IMR-90 (cell line): Measurements from ENCODE around the gene FAM83G. TPM values are rescaled to one million over a fixed set of nuclear protein-coding genes. Genes with fewer than 3 reads are reported as not detected.
A peak's percentile ranks its signal among the peaks of the same experiment; 100 is the strongest.

Experiments used
- ATAC-seq: fragments of 200-7000 bp; cut with Tn5 transposase; 2 replicates; pipeline ENCODE4 v1.9.1; 2020; ENCODE audit warnings: low read depth, mild to moderate bottlenecking, moderate library complexity
- BruUV-seq: library from RNA; stranded (reverse); fragments of 400-500 nt; replicated peaks from 2 replicates; lab custom pipeline; 2021; lab: Mats Ljungman, UMichigan
- CTCF ChIA-PET: fragments of 300-600 bp; formaldehyde crosslinking; extraction: SDS; loops from one replicate; lab custom pipeline; 2021; ENCODE audit warnings: antibody characterized with exemption; lab: Yijun Ruan, JAX
- POLR2A ChIA-PET: fragments of 300-600 bp; sonication (Branson Sonifier 250); formaldehyde crosslinking; loops from one replicate; lab custom pipeline; 2022; ENCODE audit warnings: antibody characterized with exemption; ENCODE audit not compliant: unreplicated experiment; lab: Charles Lee
- DNase-seq: peaks from one replicate; pipeline ENCODE4 v3.0.0; 2013
- H2AFZ ChIP-seq: replicated peaks from 2 replicates; pipeline ENCODE3; 2013; ENCODE audit warnings: low read length, mild to moderate bottlenecking; ENCODE audit not compliant: poor library complexity
- H2AK5ac ChIP-seq: 2 replicates; pipeline ENCODE4 v1.6.1; 2013; ENCODE audit warnings: low read depth, low read length, inconsistent platforms
- H2AK9ac ChIP-seq: replicated peaks from 2 replicates; pipeline ENCODE3; 2013; ENCODE audit warnings: mild to moderate bottlenecking, low read depth, low read length, moderate library complexity; ENCODE audit not compliant: poor library complexity
- H2BK120ac ChIP-seq: 2 replicates; pipeline ENCODE4 v1.6.1; 2013; ENCODE audit warnings: low read depth, low read length, inconsistent platforms
- H2BK15ac ChIP-seq: 3 replicates; pipeline ENCODE4 v1.6.1; 2013; ENCODE audit warnings: low read depth, low read length, inconsistent platforms
- H2BK20ac ChIP-seq: 2 replicates; pipeline ENCODE4 v1.6.1; 2013; ENCODE audit warnings: low read depth, mild to moderate bottlenecking, inconsistent platforms, low read length, moderate library complexity
- H2BK5ac ChIP-seq: 2 replicates; pipeline ENCODE4 v1.6.1; 2013; ENCODE audit warnings: mild to moderate bottlenecking, low read depth, low read length, inconsistent platforms; ENCODE audit not compliant: poor library complexity, severe bottlenecking
- H3K14ac ChIP-seq: replicated peaks from 2 replicates; pipeline ENCODE4 v1.6.1; 2013; ENCODE audit warnings: low read depth, low read length, inconsistent platforms
- H3K18ac ChIP-seq: 2 replicates; pipeline ENCODE4 v1.6.1; 2013; ENCODE audit warnings: low read depth, low read length, control low read depth
- H3K23ac ChIP-seq: 2 replicates; pipeline ENCODE4 v1.6.1; 2013; ENCODE audit warnings: low read depth, low read length, inconsistent platforms
- H3K27ac ChIP-seq: 2 replicates; pipeline ENCODE4 v1.5.1; 2013; ENCODE audit warnings: mild to moderate bottlenecking, control low read depth, low read length; ENCODE audit not compliant: insufficient read depth
- H3K27me3 ChIP-seq: 2 replicates; pipeline ENCODE4 v1.6.1; 2013; ENCODE audit warnings: low read length; ENCODE audit not compliant: control insufficient read depth, insufficient read depth
- H3K36me3 ChIP-seq: 2 replicates; pipeline ENCODE4 v1.6.1; 2013; ENCODE audit warnings: low read length, mixed read lengths; ENCODE audit not compliant: control insufficient read depth, insufficient read depth
- H3K4ac ChIP-seq: 2 replicates; pipeline ENCODE4 v1.6.1; 2013; ENCODE audit warnings: low read depth, low read length, inconsistent platforms
- H3K4me1 ChIP-seq: 2 replicates; pipeline ENCODE4 v1.6.1; 2013; ENCODE audit warnings: low read length, mixed read lengths; ENCODE audit not compliant: control insufficient read depth, insufficient read depth
- H3K4me2 ChIP-seq: 2 replicates; pipeline ENCODE4 v1.6.1; 2013; ENCODE audit warnings: low read depth, mild to moderate bottlenecking, control low read depth, low read length, moderate library complexity
- H3K4me3 ChIP-seq: 2 replicates; pipeline ENCODE4 v1.5.1; 2013; ENCODE audit warnings: low read depth, mild to moderate bottlenecking, control low read depth, low read length, moderate library complexity; ENCODE audit not compliant: insufficient read depth
- H3K56ac ChIP-seq: 2 replicates; pipeline ENCODE4 v1.6.1; 2013; ENCODE audit warnings: low read length, inconsistent platforms; ENCODE audit not compliant: insufficient read depth; ENCODE audit errors: extremely low read depth
- H3K79me1 ChIP-seq, 2 experiments: 2 replicates each; pipeline ENCODE4 v1.6.1; 2013; ENCODE audit warnings: low read length in 2 of 2, inconsistent platforms in 1 of 2, low read depth in 1 of 2
- H3K9ac ChIP-seq: 2 replicates; pipeline ENCODE4 v1.6.1; 2013; ENCODE audit warnings: low read depth, low read length, control low read depth
- H3K9me1 ChIP-seq: 2 replicates; pipeline ENCODE4 v1.6.1; 2013; ENCODE audit warnings: low read length, inconsistent platforms; ENCODE audit not compliant: insufficient read depth
- H3K9me3 ChIP-seq: 2 replicates; pipeline ENCODE4 v1.6.1; 2013; ENCODE audit warnings: low read length; ENCODE audit not compliant: control insufficient read depth, insufficient read depth
- H4K20me1 ChIP-seq: 2 replicates; pipeline ENCODE4 v1.6.1; 2013; ENCODE audit warnings: low read length, inconsistent platforms; ENCODE audit not compliant: insufficient read depth
- H4K5ac ChIP-seq: 2 replicates; pipeline ENCODE4 v1.6.1; 2013; ENCODE audit warnings: mild to moderate bottlenecking, low read depth, low read length, control low read depth
- H4K8ac ChIP-seq, 2 experiments: 2 replicates each; pipeline ENCODE4 v1.6.1; 2013; ENCODE audit warnings: low read depth in 2 of 2, low read length in 2 of 2, control low read depth in 1 of 2, inconsistent platforms in 1 of 2
- H4K91ac ChIP-seq: 2 replicates; pipeline ENCODE4 v1.6.1; 2013; ENCODE audit warnings: low read depth, low read length, inconsistent platforms; ENCODE audit not compliant: insufficient read depth
- BHLHE40 ChIP-seq: fragments of 150-350 bp; IDR thresholded peaks from 2 replicates; pipeline ENCODE4 v1.6.1; 2016; ENCODE audit warnings: mild to moderate bottlenecking, low read depth, low read length
- CHD1 ChIP-seq: IDR thresholded peaks from 2 replicates; pipeline ENCODE4 v1.6.1; 2012; ENCODE audit warnings: low read depth, low read length, improper control_type of control experiment
- POLR2A ChIP-seq: IDR thresholded peaks from 2 replicates; pipeline ENCODE4 v1.6.1; 2012; ENCODE audit warnings: mild to moderate bottlenecking, low read depth, low read length
- WGBS, 2 experiments: methylation state at CpG; one replicate each; pipeline versions ENCODE4 v1.1.5 to v1.1.7; 2013; ENCODE audit warnings: missing lambda C conversion rate in 2 of 2; ENCODE audit not compliant: insufficient read length in 1 of 2; ENCODE audit errors: extremely low coverage in 2 of 2; 5-methylcytosine and 5-hydroxymethylcytosine counted together
- dilution Hi-C: fragments of 300-500 bp; cut with HindIII; formaldehyde crosslinking; loops from one replicate; pipeline ENCODE4 v1.14.3; 2018; ENCODE audit warnings: low sequenced_read_pairs; ENCODE audit not compliant: unreplicated experiment
- in situ Hi-C: fragments of 300-500 bp; cut with MboI; formaldehyde crosslinking; loops from 3 replicates; pipeline ENCODE4 v1.14.3; 2019; ENCODE audit warnings: low sequenced_read_pairs, inconsistent platforms, mixed read lengths
- intact Hi-C: fragments of 100-400 bp; cut with micrococcal nuclease; formaldehyde crosslinking; loops from 2 replicates; pipeline ENCODE4 v1.10.0; 2022
- polyA plus RNA-seq, 3 experiments: library from polyadenylated mRNA; depleted of rRNA; stranded (reverse); fragments of >200 nt; gene quantifications; 2 replicates each; pipeline ENCODE4 v1.2.3, GENCODE V29; 2012; ENCODE audit warnings: low replicate concordance in 1 of 3
- total RNA-seq: library from RNA; depleted of rRNA; stranded (reverse); fragments of >200 nt; gene quantifications from 2 replicates; pipeline ENCODE4 v1.2.3, GENCODE V29; 2012

FAM83G gene
- total and polyA plus RNA-seq, 2 of the 4 experiments (the other 2 are of a cell fraction) = 9.5 to 12.6 TPM

GRCh38 chr17:19017804-19018599, 13.4 kb upstream of the FAM83G start:
- H3K4ac ChIP-seq = no peak overlapping the region
- intact Hi-C loops (no loop called here), in situ Hi-C loops (no loop called here), dilution Hi-C loops (no loop called here)
- H3K9me1 ChIP-seq = no peaks in the 10 kb centered on the region; the same call in 1 of the 2 replicates
- H3K9me3 ChIP-seq = no peaks in the 10 kb centered on the region
- H4K8ac ChIP-seq = no peak overlapping the region
- no peak overlapping the region for H3K27ac ChIP-seq
- no peak overlapping the region for H2BK20ac ChIP-seq
- no peak overlapping the region for H4K5ac ChIP-seq
- no peak overlapping the region for H3K23ac ChIP-seq
- H3K36me3 ChIP-seq = no peaks in the 10 kb centered on the region
- TF ChIP-seq POLR2A = no peak
- TF ChIP-seq BHLHE40 = no peak
- no peak for TF ChIP-seq CHD1
- H2AK9ac ChIP-seq = no peak overlapping the region
- no peak overlapping the region for H2BK5ac ChIP-seq
- H3K4me3 ChIP-seq = no peak overlapping the region
- WGBS, 2 experiments = 88% methylated on average over 4 of the region's 16 CpGs; no CpG with 5 or more reads in 1 of the 2 experiments
- no peak overlapping the region; the same call in 1 of the 2 replicates for H2AK5ac ChIP-seq
- no peaks in the 10 kb centered on the region for H3K4me1 ChIP-seq
- H3K4me2 ChIP-seq = no peak overlapping the region
- H3K14ac ChIP-seq = no peak overlapping the region
- H3K79me1 ChIP-seq = no peaks in the 10 kb centered on the region
- no peak overlapping the region for H2BK120ac ChIP-seq
- DNase-seq = no peak
- H4K91ac ChIP-seq = no peak overlapping the region
- CTCF ChIA-PET = no interaction called here
- H4K20me1 ChIP-seq = no peaks in the 10 kb centered on the region
- ATAC-seq = no peak
- H2BK15ac ChIP-seq = no peak overlapping the region
- BruUV-seq = no TSS peak
- no peak overlapping the region for H3K18ac ChIP-seq
- peak overlapping the region; percentile 39 for H2AFZ ChIP-seq
- no peak overlapping the region for H3K56ac ChIP-seq
- no peaks in the 10 kb centered on the region; the same call in 1 of the 2 replicates for H3K27me3 ChIP-seq
- POLR2A ChIA-PET = no interaction called here
- no peak overlapping the region for H3K9ac ChIP-seq
